ENCODE measurements around the gene OSBPL1A. TPM values are rescaled to one million over a fixed set of nuclear protein-coding genes. Genes with fewer than 3 reads are reported as not detected.

OSBPL1A gene
- total RNA-seq, 4 donors from 2014 or later: 16.1 to 80.0 (median 61.4) TPM

DNA sequence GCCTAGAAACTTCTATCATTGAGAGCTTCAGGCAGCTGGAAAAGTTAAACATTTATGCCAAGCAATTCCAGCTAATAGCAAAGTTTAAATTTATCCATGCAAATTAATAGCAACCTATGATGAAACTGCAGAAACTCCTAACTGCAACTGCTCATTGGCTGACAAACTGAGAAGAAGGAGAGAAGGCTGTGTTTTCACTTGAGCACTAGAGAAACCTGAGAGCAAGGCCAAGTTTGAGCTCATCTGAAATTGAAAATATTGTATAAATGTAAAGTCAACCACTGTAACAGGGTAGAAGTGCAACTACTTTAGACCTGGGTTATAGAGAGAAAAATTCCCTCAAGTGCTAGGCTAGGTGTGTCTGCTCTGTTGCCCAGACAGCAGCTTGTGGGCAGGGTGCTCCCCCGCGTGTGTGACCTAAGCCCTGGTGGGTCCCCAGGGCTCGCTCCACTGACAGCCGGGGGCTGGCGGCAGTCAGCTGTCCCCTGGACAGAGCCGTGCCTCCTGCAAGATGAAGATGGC, 208.6 kb downstream of the OSBPL1A start:
- Histone ChIP-seq H3K27me3 (no peaks in the 10 kb centered on the region), H3K4me1 (peaks cover 0 to 4% (median 1%) of the 10 kb centered on the region in 4 donors), H3K27ac (no peak overlapping the region), H3K36me3 (peaks cover 0 to 6% (median 2%) of the 10 kb centered on the region in 4 donors), H3K9me3 (no peaks in the 10 kb centered on the region), H3K4me3 (no peak overlapping the region)
- no peak for DNase-seq
- TF ChIP-seq POLR2A (IDR thresholded peaks at IDR 0.05): no peak
- in situ Hi-C loops (cut with MboI; ENCODE audit: low pct_ligation_motif_present in 1 of 4, low pct_unique_long_range_greater_than_20kb in 1 of 4, low sequenced_read_pairs in 3 of 4) (loop anchor here in 2 of 4 donors (25.0 kb wide), 1 partner anchor 298 kb away; no protein-coding TSS in a partner anchor), intact Hi-C loops (cut with DNase I; ENCODE audit: low total_unique reads) (no loop called here)
- WGBS, 2 donors (ENCODE audit: low coverage in 1 of 2): 66% methylated on average over 6 of the region's 6 CpGs; no CpG with 5 or more reads in 1 of the 2 donors

- in situ Hi-C loops (cut with MboI; ENCODE audit: low pct_ligation_motif_present in 1 of 4, low pct_unique_long_range_greater_than_20kb in 1 of 4, low sequenced_read_pairs in 3 of 4): loop anchor here in 2 of 4 donors (25.0 kb wide), 1 partner anchor 299 kb away; no protein-coding TSS in a partner anchor
These were observed 209.5 kb downstream of the OSBPL1A start for GRCh38 chr18:24188120-24188519.

GRCh38 chr18:24187689-24188088, 209.9 kb downstream of the OSBPL1A start:
- peaks cover 0 to 4% (median 1%) of the 10 kb centered on the region in 4 donors for H3K4me1 ChIP-seq
- intact Hi-C loops (cut with DNase I; ENCODE audit: low total_unique reads): no loop called here
- H3K27me3 ChIP-seq: no peaks in the 10 kb centered on the region
- no peaks in the 10 kb centered on the region for H3K9me3 ChIP-seq
- TF ChIP-seq POLR2A (IDR thresholded peaks at IDR 0.05) (no peak), POLR2AphosphoS5 (IDR thresholded peaks at IDR 0.05) (no peak), CTCF (IDR thresholded peaks at IDR 0.05) (no peak), EP300 (IDR thresholded peaks at IDR 0.05; ENCODE audit: low read depth) (no peak)
- 75 to 93% methylated on average over 1 of the region's 1 CpG for WGBS, 2 donors (ENCODE audit: low coverage in 1 of 2)
- H3K27ac ChIP-seq: no peak overlapping the region
- in situ Hi-C loops (cut with MboI; ENCODE audit: low pct_ligation_motif_present in 1 of 4, low pct_unique_long_range_greater_than_20kb in 1 of 4, low sequenced_read_pairs in 3 of 4): loop anchor here in 2 of 4 donors (25.0 kb wide), 1 partner anchor 300 kb away; no protein-coding TSS in a partner anchor
- peaks cover 0 to 6% (median 2%) of the 10 kb centered on the region in 4 donors for H3K36me3 ChIP-seq
- no peak overlapping the region for H3K4me3 ChIP-seq
- no peak for DNase-seq

More at GRCh38 chr18:24188120-24188519, 209.5 kb downstream of the OSBPL1A start:
- H3K27me3 ChIP-seq: no peaks in the 10 kb centered on the region
- H3K4me3 ChIP-seq: no peak overlapping the region
- TF ChIP-seq POLR2AphosphoS5 (IDR thresholded peaks at IDR 0.05) (no peak), EP300 (IDR thresholded peaks at IDR 0.05; ENCODE audit: low read depth) (no peak)
- peaks cover 0 to 4% (median 1%) of the 10 kb centered on the region in 4 donors for H3K4me1 ChIP-seq
- 75 to 84% methylated on average over 5 of the region's 5 CpGs for WGBS, 2 donors (ENCODE audit: low coverage in 1 of 2)
- H3K27ac ChIP-seq: no peak overlapping the region
- peaks cover 0 to 6% (median 2%) of the 10 kb centered on the region in 4 donors for H3K36me3 ChIP-seq
- intact Hi-C loops (cut with DNase I; ENCODE audit: low total_unique reads): no loop called here
- H3K9me3 ChIP-seq: no peaks in the 10 kb centered on the region
- DNase-seq: no peak

GRCh38 chr18:24187049-24187448, 210.6 kb downstream of the OSBPL1A start:
- Histone ChIP-seq H3K36me3 (peaks cover 0 to 6% (median 2%) of the 10 kb centered on the region in 4 donors), H3K4me3 (no peak overlapping the region), H3K27ac (no peak overlapping the region), H3K4me1 (peaks cover 0 to 4% (median 1%) of the 10 kb centered on the region in 4 donors), H3K27me3 (no peaks in the 10 kb centered on the region), H3K9me3 (no peaks in the 10 kb centered on the region)
- in situ Hi-C loops (cut with MboI; ENCODE audit: low pct_ligation_motif_present in 1 of 4, low pct_unique_long_range_greater_than_20kb in 1 of 4, low sequenced_read_pairs in 3 of 4): loop anchor here in 2 of 4 donors (25.0 kb wide), 1 partner anchor 300 kb away; no protein-coding TSS in a partner anchor
- TF ChIP-seq EP300 (IDR thresholded peaks at IDR 0.05; ENCODE audit: low read depth) (no peak), POLR2AphosphoS5 (IDR thresholded peaks at IDR 0.05) (no peak)
- intact Hi-C loops (cut with DNase I; ENCODE audit: low total_unique reads): no loop called here
- 80 to 86% methylated on average over 5 of the region's 5 CpGs for WGBS, 2 donors (ENCODE audit: low coverage in 1 of 2)
- DNase-seq: no peak

- H3K9me3 ChIP-seq: no peaks in the 10 kb centered on the region
- no peaks in the 10 kb centered on the region for H3K27me3 ChIP-seq
- WGBS, 2 donors (ENCODE audit: low coverage in 1 of 2): 97 to 100% methylated on average over 5 to 7 of the region's 7 CpGs
- no peak overlapping the region for H3K27ac ChIP-seq
- H3K4me3 ChIP-seq: no peak overlapping the region
- peaks cover 0 to 6% (median 2%) of the 10 kb centered on the region in 4 donors for H3K36me3 ChIP-seq
- in situ Hi-C loops (cut with MboI; ENCODE audit: low pct_ligation_motif_present in 1 of 4, low pct_unique_long_range_greater_than_20kb in 1 of 4, low sequenced_read_pairs in 3 of 4) (loop anchor here in 2 of 4 donors (25.0 kb wide), 1 partner anchor 301 kb away; no protein-coding TSS in a partner anchor), intact Hi-C loops (cut with DNase I; ENCODE audit: low total_unique reads) (no loop called here)
- TF ChIP-seq CTCF (IDR thresholded peaks at IDR 0.05) (no peak), POLR2A (IDR thresholded peaks at IDR 0.05) (no peak), EP300 (IDR thresholded peaks at IDR 0.05; ENCODE audit: low read depth) (no peak), POLR2AphosphoS5 (IDR thresholded peaks at IDR 0.05) (no peak)
- DNase-seq: no peak
- peaks cover 0 to 4% (median 0%) of the 10 kb centered on the region in 4 donors for H3K4me1 ChIP-seq
These were observed 211.8 kb downstream of the OSBPL1A start for GRCh38 chr18:24185805-24186204.

Data from transverse colon (tissue), 4 donors.